HTERT RPE-1 (cell line): ENCODE data around the gene MXI1.
"Not testable (repeated sequence)": the region's sequence is repeated elsewhere in the genome, so short reads cannot be mapped to it uniquely, and the experiment has no call there.

Experiments
- in situ Hi-C: fragments of 300-500 bp; cut with MboI; formaldehyde crosslinking; loops from 4 replicates; pipeline ENCODE4 v1.14.3; 2020; ENCODE audit warnings: low sequenced_read_pairs

The MXI1 gene

DNA sequence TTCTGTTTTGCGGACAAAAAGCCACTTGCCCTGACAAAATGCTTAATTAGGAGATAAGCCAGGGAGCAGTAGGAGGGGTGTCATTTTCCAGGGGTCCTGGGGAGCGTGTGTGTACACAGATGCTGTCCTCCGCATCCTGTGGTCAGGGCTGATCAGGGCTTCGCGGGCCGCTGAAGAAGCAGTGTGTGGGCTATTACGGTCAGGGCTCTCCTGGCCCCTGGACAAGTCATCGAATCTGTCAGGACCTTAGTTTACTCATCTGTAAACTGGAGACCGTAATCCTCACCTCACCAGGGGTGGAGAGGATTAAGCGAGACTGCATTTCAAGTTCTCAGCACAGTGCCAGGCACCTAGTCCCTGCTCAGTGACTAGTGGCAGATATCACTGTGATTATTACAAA, 26.0 kb upstream of the MXI1 start:
- in situ Hi-C loops, result no loop called here

- in situ Hi-C loops, result no loop called here
These were observed 25.5 kb upstream of the MXI1 start for GRCh38 chr10:110181911-110182310.

DNA sequence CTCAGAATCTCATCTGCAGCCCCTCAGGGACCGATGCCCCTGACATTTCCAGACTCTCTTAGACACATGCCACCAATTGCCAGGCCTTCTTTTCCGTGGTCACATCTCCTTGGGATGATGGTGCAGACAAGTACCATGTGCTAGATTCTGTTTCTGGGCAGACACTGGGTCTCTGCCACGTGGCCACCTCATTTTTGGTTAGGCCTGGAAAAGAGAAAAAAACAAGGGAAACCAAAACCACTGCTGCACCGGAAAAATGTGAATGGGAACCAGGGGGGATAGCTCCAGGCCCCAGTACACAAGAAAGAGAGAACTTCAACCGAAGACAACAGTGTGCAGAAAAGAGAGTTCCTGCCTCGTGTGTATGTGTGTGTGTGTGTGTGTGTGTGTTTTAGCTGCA, 23.0 kb upstream of the MXI1 start:
- in situ Hi-C loops, result no loop called here

GRCh38 chr10:110185646-110186182, 21.7 kb upstream of the MXI1 start:
- in situ Hi-C loops, result not testable (repeated sequence)

DNA sequence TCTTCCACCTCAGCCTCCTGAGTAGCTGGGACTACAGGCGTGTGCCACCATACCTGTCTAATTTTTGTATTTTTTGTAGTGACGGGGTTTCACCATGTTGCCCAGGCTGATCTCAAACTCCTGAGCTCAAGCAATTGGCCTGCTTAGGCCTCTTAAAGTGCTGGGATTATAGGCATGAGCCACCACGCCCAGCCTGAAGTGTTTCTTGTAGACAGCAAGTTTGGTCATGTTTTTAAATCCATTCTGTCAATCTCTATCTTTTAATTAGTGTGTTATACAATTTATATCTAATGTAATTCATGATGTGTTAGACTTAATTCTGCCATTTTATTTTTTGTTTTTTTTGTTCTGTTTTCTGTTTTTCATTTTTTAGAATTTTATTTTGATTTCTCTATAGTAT, 17.2 kb upstream of the MXI1 start:
- in situ Hi-C loops, result no loop called here

- in situ Hi-C loops, result no loop called here
These were observed 14.9 kb upstream of the MXI1 start for GRCh38 chr10:110192552-110192951.

- in situ Hi-C loops, result no loop called here
These were observed 6.9 kb upstream of the MXI1 start for GRCh38 chr10:110200503-110200902.

DNA sequence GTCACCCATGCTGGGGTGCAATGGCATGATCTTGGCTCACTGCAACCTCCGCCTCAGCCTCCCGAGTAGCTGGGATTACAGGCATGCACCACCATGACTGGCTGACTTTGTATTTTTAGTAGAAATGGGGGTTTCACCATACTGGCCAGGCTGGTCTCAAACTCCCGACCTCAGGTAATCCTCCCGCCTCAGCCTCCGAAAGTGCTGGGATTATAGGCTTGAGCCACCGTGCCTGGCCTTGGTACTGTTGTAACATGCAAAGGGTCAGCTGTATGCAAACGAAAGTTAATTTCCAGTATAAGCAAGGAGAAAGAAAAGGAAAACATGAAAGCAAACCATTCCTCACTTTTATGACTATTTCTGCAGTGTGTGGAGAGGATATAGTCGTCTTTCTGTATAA, 6.4 kb upstream of the MXI1 start:
- in situ Hi-C loops, result not testable (repeated sequence)

GRCh38 chr10:110203500-110204455, 3.6 kb upstream of the MXI1 start:
- in situ Hi-C loops, result no loop called here

DNA sequence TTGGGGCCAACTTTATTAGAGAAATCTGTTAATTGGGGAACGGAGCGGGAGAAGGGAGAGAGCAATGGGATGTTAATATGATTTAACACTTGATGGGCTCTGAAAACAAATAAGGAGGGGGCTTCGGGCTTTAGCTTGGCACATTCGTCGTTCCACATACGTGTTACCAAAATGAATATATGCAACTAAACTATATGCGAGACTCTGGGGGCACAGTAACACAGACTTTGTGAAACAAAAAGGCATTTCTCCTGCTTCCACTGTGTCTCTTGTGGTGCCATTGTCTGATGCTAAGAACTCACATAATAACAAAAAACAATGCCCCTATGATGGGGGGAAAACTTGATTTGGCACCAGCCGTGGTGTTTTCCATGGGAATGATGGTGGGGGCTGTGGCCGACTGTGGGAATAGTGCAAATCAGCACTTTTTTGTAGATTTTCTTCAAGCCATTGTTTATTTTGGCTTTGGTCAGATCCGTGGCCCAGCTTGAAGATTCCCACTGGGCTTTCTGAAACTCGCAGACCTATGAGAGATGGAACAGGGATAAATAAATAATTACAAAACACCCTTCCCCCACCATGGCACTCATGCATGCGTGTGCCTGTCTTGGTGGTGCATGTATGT, 2.2 kb upstream of the MXI1 start:
- in situ Hi-C loops, result no loop called here

DNA sequence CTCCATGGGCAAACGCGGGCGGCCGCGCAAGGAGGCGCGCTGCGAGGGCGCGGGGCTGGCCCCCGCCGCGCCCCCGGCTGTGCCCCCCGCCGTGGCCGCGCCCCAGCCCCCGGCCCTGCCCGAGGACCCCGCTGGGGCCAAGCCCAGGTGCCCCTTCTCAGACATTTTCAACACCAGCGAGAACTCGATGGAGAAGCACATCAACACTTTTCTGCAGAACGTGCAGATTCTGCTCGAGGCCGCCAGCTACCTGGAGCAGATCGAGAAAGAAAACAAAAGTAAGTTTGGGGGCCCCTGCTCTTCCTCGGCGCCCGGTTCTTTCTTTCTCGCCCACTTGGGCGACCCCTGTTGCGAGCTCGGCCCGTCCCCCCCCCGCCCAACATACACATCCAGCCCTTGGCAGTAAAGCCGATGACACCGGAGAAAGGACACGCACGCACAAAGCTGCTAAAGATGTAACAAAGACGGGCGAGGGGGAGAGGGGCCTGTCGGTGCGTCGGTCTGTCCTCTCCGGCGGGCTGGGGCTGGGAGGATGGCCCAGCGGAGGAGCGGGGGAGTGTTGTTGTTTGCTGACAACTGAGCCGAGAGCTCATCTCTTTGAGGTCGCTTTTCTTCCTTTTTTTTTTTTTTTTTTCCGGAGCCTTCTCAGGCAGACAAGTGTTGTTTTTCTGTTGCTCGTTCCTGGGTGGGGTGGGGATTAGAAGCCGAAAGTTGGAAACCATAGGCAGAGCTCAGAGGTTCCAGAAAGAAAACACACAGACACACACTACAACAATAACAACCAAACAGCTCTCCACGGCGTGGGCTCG, 604 bp downstream of the MXI1 start:
- in situ Hi-C loops, result no loop called here

DNA sequence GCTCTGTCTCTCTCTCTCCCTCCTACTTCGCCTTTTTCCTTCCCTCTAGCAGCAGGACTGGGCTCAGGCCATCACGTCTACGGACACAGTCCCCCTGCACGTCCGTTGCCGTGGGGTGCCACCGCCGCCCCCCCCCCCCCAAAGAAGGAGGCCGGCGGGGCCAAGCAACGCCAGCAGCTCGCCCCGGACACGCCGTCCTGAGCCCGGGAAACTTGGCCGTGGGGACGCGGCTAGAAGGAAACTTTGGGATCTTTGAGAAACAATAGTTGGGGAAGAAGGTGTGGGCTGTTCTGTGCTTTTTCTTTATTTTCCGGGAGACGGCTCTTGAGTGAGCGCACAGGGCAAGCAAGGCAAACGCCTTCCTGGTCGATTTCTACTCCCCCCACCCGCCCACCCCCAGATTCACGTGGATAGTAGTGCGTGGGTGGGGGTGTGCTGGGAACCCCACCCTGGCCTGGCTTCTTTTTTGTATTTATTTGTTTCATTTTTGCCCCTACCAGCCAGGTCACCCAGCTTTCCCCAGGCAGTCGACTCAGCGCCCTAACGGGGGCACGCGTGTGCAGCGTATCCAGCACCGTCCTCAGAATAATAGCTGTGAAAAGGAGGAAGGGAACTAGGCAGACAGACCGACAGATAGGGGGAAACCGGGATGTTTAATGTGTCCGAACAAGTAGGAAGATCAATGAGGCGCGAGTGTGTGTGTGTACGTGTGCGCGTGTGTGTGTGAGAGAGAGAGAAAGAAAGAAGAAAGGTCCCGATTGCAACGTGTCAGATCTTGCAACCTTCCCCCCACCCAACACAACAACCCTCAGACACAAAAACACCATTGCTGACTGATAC, 1.4 kb downstream of the MXI1 start:
- in situ Hi-C loops, result no loop called here

DNA sequence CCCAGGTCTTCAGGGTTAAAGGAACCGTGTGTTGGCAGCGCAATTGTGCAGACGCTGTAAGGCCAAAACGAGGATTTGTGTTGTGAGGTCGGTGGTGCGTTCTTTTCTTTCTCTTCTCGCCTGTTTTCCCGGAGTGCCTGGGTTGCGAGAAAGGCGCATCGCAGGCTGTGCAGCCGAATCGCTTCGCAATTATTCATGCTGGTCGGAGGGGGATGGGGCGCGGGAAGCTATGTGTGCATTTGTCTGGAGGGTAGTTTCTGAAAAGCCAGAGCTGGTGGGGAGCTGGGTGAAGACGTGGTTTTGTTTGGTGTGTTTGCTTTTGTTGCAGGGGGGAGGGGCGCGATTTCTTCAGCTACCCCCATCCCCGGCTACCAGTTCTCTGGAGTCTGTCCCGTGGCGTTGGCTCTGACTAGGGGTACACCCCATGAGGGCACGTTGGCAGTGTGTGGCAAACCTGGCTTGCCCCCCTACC, 2.1 kb downstream of the MXI1 start:
- in situ Hi-C loops, result no loop called here

GRCh38 chr10:110209926-110210673, 2.7 kb downstream of the MXI1 start:
- in situ Hi-C loops, result no loop called here

GRCh38 chr10:110210674-110211464, 3.5 kb downstream of the MXI1 start:
- in situ Hi-C loops, result no loop called here

GRCh38 chr10:110211465-110211843, 4.0 kb downstream of the MXI1 start:
- in situ Hi-C loops, result no loop called here

- in situ Hi-C loops, result no loop called here
These were observed 5.0 kb downstream of the MXI1 start for GRCh38 chr10:110212119-110213006.

- in situ Hi-C loops, result no loop called here
These were observed 7.0 kb downstream of the MXI1 start for GRCh38 chr10:110214371-110214826.
